GM08714 (cell line): ENCODE measurements around the gene TCF7.

Experiments used
- H3K4me3 ChIP-seq: fragments of 200-500 bp; sonication (Bioruptor generic); 2 replicates; pipeline ENCODE4 v1.5.1; 2014; ENCODE audit warnings: mild to moderate bottlenecking, low read length, inconsistent platforms
- ZNF274 ChIP-seq: IDR thresholded peaks from 2 replicates; pipeline ENCODE4 v1.6.1; 2012; ENCODE audit warnings: mild to moderate bottlenecking, low read depth, low read length

The TCF7 gene

GRCh38 chr5:134138416-134139376 lies 24.2 kb downstream of the TCF7 start:
- no peak for TF ChIP-seq ZNF274
- no peak overlapping the region for H3K4me3 ChIP-seq

GRCh38 chr5:134139377-134139851 lies 24.9 kb downstream of the TCF7 start:
- TF ChIP-seq ZNF274, result no peak
- no peak overlapping the region for H3K4me3 ChIP-seq

- no peak for TF ChIP-seq ZNF274
- H3K4me3 ChIP-seq, result no peak overlapping the region
Measured at GRCh38 chr5:134139891-134140469, 25.5 kb downstream of the TCF7 start.

GRCh38 chr5:134140530-134141201 lies 26.2 kb downstream of the TCF7 start:
- no peak overlapping the region for H3K4me3 ChIP-seq
- TF ChIP-seq ZNF274, result no peak

GRCh38 chr5:134141331-134142050 lies 27.0 kb downstream of the TCF7 start:
- no peak for TF ChIP-seq ZNF274
- no peak overlapping the region for H3K4me3 ChIP-seq

- no peak overlapping the region for H3K4me3 ChIP-seq
- TF ChIP-seq ZNF274, result no peak
Measured at GRCh38 chr5:134142052-134142451, 27.6 kb downstream of the TCF7 start.

GRCh38 chr5:134142806-134143205 lies 28.3 kb downstream of the TCF7 start:
- no peak for TF ChIP-seq ZNF274
- no peak overlapping the region for H3K4me3 ChIP-seq

- H3K4me3 ChIP-seq, result no peak overlapping the region
- TF ChIP-seq ZNF274, result no peak
Measured at GRCh38 chr5:134143431-134143830, 28.9 kb downstream of the TCF7 start.

- TF ChIP-seq ZNF274, result no peak
- no peak overlapping the region for H3K4me3 ChIP-seq
Measured at GRCh38 chr5:134143944-134144941, 29.8 kb downstream of the TCF7 start.

GRCh38 chr5:134145041-134145757 lies 30.7 kb downstream of the TCF7 start:
- TF ChIP-seq ZNF274, result no peak
- H3K4me3 ChIP-seq, result no peak overlapping the region

GRCh38 chr5:134145779-134146581 lies 31.5 kb downstream of the TCF7 start:
- TF ChIP-seq ZNF274, result no peak
- H3K4me3 ChIP-seq, result no peak overlapping the region
